Nephron progenitor cell (in vitro differentiated cells): ENCODE data around the gene CIROP.

ENCODE experiments used
- DNase-seq: peaks from one replicate; pipeline ENCODE4 v3.0.0; 2021
- H3K27ac Mint-ChIP-seq: 2 replicates; pipeline ENCODE4 v1.8.0; 2021; ENCODE audit warnings: mild to moderate bottlenecking, moderate library complexity, mixed read lengths
- H3K27me3 Mint-ChIP-seq: 2 replicates; pipeline ENCODE4 v1.8.0; 2021; ENCODE audit warnings: mild to moderate bottlenecking, low read depth, mixed read lengths; ENCODE audit not compliant: poor library complexity
- H3K36me3 Mint-ChIP-seq: 2 replicates; pipeline ENCODE4 v1.8.0; 2021; ENCODE audit warnings: low read depth, mixed read lengths
- H3K4me1 Mint-ChIP-seq: 2 replicates; pipeline ENCODE4 v1.8.0; 2021; ENCODE audit warnings: mixed read lengths
- H3K4me3 Mint-ChIP-seq: 2 replicates; pipeline ENCODE4 v1.8.0; 2021; ENCODE audit warnings: mild to moderate bottlenecking, moderate library complexity, mixed read lengths
- H3K9me3 Mint-ChIP-seq: 2 replicates; pipeline ENCODE4 v1.8.0; 2021; ENCODE audit warnings: mild to moderate bottlenecking, moderate library complexity, mixed read lengths
- CTCF ChIP-seq: fragments of 200-600 bp; sonication (generic); IDR thresholded peaks from 2 replicates; pipeline ENCODE4 v1.5.0; 2021; ENCODE audit warnings: antibody characterized with exemption

Gene CIROP

GRCh38 chr14:23128969-23129758, 24.4 kb upstream of the CIROP start:
- DNase-seq, result no peak
- Mint-ChIP-seq H3K36me3 (peaks cover 36% of the 10 kb centered on the region), H3K27ac (no peak overlapping the region), H3K27me3 (no peaks in the 10 kb centered on the region), H3K9me3 (no peaks in the 10 kb centered on the region), H3K4me3 (no peak overlapping the region), H3K4me1 (peaks cover 11% of the 10 kb centered on the region)
- TF ChIP-seq CTCF, result no peak

- no peak for DNase-seq
- Mint-ChIP-seq H3K36me3 (peaks cover 36% of the 10 kb centered on the region), H3K9me3 (no peaks in the 10 kb centered on the region), H3K27ac (no peak overlapping the region), H3K4me1 (peaks cover 21% of the 10 kb centered on the region), H3K4me3 (no peak overlapping the region), H3K27me3 (peaks cover 3% of the 10 kb centered on the region)
- TF ChIP-seq CTCF, result no peak
These were observed 23.1 kb upstream of the CIROP start for GRCh38 chr14:23127861-23128260.

GRCh38 chr14:23126548-23127278, 21.9 kb upstream of the CIROP start:
- H3K27me3 Mint-ChIP-seq, result peaks cover 5% of the 10 kb centered on the region
- H3K4me1 Mint-ChIP-seq, result peaks cover 33% of the 10 kb centered on the region
- no peak overlapping the region for H3K27ac Mint-ChIP-seq
- peaks cover 36% of the 10 kb centered on the region for H3K36me3 Mint-ChIP-seq
- no peak for DNase-seq
- H3K9me3 Mint-ChIP-seq, result no peaks in the 10 kb centered on the region
- TF ChIP-seq CTCF, result no peak
- no peak overlapping the region for H3K4me3 Mint-ChIP-seq

GRCh38 chr14:23125933-23126524, 21.2 kb upstream of the CIROP start:
- H3K27me3 Mint-ChIP-seq, result peaks cover 5% of the 10 kb centered on the region
- H3K9me3 Mint-ChIP-seq, result no peaks in the 10 kb centered on the region
- TF ChIP-seq CTCF, result no peak
- peaks cover 32% of the 10 kb centered on the region for H3K36me3 Mint-ChIP-seq
- peaks cover 40% of the 10 kb centered on the region for H3K4me1 Mint-ChIP-seq
- no peak overlapping the region for H3K27ac Mint-ChIP-seq
- DNase-seq, result no peak
- H3K4me3 Mint-ChIP-seq, result no peak overlapping the region

GRCh38 chr14:23125011-23125410, 20.2 kb upstream of the CIROP start:
- Mint-ChIP-seq H3K9me3 (no peaks in the 10 kb centered on the region), H3K36me3 (peaks cover 25% of the 10 kb centered on the region), H3K27me3 (peaks cover 5% of the 10 kb centered on the region), H3K27ac (peak overlapping the region; percentile 40), H3K4me1 (peaks cover 50% of the 10 kb centered on the region), H3K4me3 (no peak overlapping the region)
- TF ChIP-seq CTCF, result no peak
- no peak for DNase-seq
